GM12891 (cell line): ENCODE results near the gene ERCC3.

ENCODE experiments used
- PAX5 ChIP-seq: IDR thresholded peaks from 2 replicates; pipeline ENCODE4 v1.6.1; 2011; ENCODE audit warnings: low read length, moderate library complexity, mild to moderate bottlenecking; ENCODE audit not compliant: insufficient read depth, severe bottlenecking
- POLR2A ChIP-seq: IDR thresholded peaks from 2 replicates; pipeline ENCODE4 v1.6.1; 2011; ENCODE audit warnings: low read depth, low read length, control low read depth
- POLR2AphosphoS5 ChIP-seq: IDR thresholded peaks from 2 replicates; pipeline ENCODE4 v1.6.1; 2011; ENCODE audit warnings: low read depth, low read length, control low read depth
- SPI1 ChIP-seq: IDR thresholded peaks from 2 replicates; pipeline ENCODE4 v1.6.1; 2011; ENCODE audit warnings: low read depth, low read length, control low read depth
- TAF1 ChIP-seq: IDR thresholded peaks from 2 replicates; pipeline ENCODE4 v1.6.1; 2011; ENCODE audit warnings: low read depth, low read length, control low read depth

DNA sequence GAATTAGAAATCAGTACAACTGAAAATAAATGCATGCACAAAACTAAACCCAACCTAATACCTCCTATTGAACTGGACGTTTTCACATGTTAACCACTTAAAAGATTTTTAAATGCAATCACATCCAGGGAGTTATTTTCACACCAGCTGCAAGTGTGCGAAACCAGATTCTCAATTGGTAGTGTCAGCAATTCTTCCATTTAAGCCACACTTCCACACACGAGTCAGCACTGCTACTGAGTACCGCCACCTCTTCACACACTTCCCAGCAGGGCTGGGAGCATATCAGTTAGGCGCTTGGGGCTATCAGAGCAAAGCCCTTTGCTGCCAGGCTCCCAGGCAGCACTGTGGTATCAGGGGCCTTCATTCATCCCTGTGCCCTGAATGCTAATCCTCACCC is 14.2 kb downstream of the ERCC3 start:
- TF ChIP-seq POLR2A (no peak), TAF1 (no peak), POLR2AphosphoS5 (no peak), PAX5 (no peak), SPI1 (no peak)
